A673 (cell line): ENCODE data around the gene KIAA0040. TPM values are rescaled to one million over a fixed set of nuclear protein-coding genes. Genes with fewer than 3 reads are reported as not detected.

ENCODE experiments used
- BruUV-seq: library from RNA; stranded (reverse); fragments of 400-500 nt; replicated peaks from 2 replicates; lab custom pipeline; 2021; lab: Mats Ljungman, UMichigan
- CTCF ChIA-PET: fragments of 300-600 bp; sonication (Branson Sonifier 250); formaldehyde crosslinking; loops from one replicate; lab custom pipeline; 2022; ENCODE audit warnings: antibody characterized with exemption; lab: Charles Lee
- POLR2A ChIA-PET: fragments of 300-600 bp; sonication (Branson Sonifier 250); formaldehyde crosslinking; loops from one replicate; lab custom pipeline; 2022; ENCODE audit warnings: antibody characterized with exemption; ENCODE audit not compliant: low non-redundant PET; lab: Charles Lee
- DNase-seq: peaks from one replicate; pipeline ENCODE4 v3.0.0-alpha.2; 2015; ENCODE audit warnings: low spot score
- H3K27ac ChIP-seq: fragments of 200-600 bp; sonication (generic); 2 replicates; pipeline ENCODE4 v1.5.1; 2016; ENCODE audit warnings: mixed run types, low read depth, mild to moderate bottlenecking, mixed read lengths, antibody characterized with exemption, low read length; ENCODE audit not compliant: poor library complexity, severe bottlenecking
- H3K27me3 ChIP-seq: fragments of 200-600 bp; sonication (generic); replicated peaks from 2 replicates; pipeline ENCODE4 v1.6.1; 2017; ENCODE audit warnings: mixed run types, low read depth, mild to moderate bottlenecking, mixed read lengths, antibody characterized with exemption, low read length; ENCODE audit not compliant: insufficient read depth, poor library complexity
- H3K36me3 ChIP-seq: fragments of 200-600 bp; sonication (generic); 2 replicates; pipeline ENCODE4 v1.6.1; 2016; ENCODE audit warnings: mixed run types, mild to moderate bottlenecking, mixed read lengths, antibody characterized with exemption, low read length; ENCODE audit not compliant: insufficient read depth, poor library complexity, severe bottlenecking
- H3K4me1 ChIP-seq: fragments of 200-600 bp; sonication (generic); 2 replicates; pipeline ENCODE4 v1.6.1; 2017; ENCODE audit warnings: mixed run types, mild to moderate bottlenecking, mixed read lengths, antibody characterized with exemption, low read length; ENCODE audit not compliant: insufficient read depth, poor library complexity, severe bottlenecking
- H3K4me3 ChIP-seq: fragments of 200-600 bp; sonication (generic); 2 replicates; pipeline ENCODE4 v1.5.1; 2016; ENCODE audit warnings: low read depth, mixed run types, mild to moderate bottlenecking, mixed read lengths, low read length; ENCODE audit not compliant: poor library complexity, severe bottlenecking
- H3K9me3 ChIP-seq: fragments of 200-600 bp; sonication (generic); 2 replicates; pipeline ENCODE4 v1.6.1; 2016; ENCODE audit warnings: mixed run types, low read depth, mild to moderate bottlenecking, mixed read lengths, antibody characterized with exemption, low read length; ENCODE audit not compliant: poor library complexity, severe bottlenecking
- EZH2 ChIP-seq: fragments of 200-600 bp; sonication (generic); IDR thresholded peaks from 2 replicates; pipeline ENCODE4 v1.6.1; 2017; ENCODE audit warnings: borderline replicate concordance, low read depth, mild to moderate bottlenecking, mixed read lengths, antibody characterized with exemption, low read length; ENCODE audit not compliant: poor library complexity, severe bottlenecking
- intact Hi-C: fragments of 100-400 bp; cut with micrococcal nuclease; formaldehyde crosslinking; loops from one replicate; pipeline ENCODE4 v1.10.0; 2022; ENCODE audit not compliant: unreplicated experiment
- total RNA-seq: library from RNA; stranded (reverse); gene quantifications from 2 replicates; pipeline ENCODE4 v1.2.3, GENCODE V29; 2021
- TF ChIP-seq, protein P1 (sequence below): fragments of 300-800, 200-600 bp; sonication (generic); conservative IDR thresholded peaks from 2 replicates; pipeline ENCODE4 v1.5.1; 2017; ENCODE audit warnings: low read depth, mild to moderate bottlenecking, antibody characterized with exemption, low read length, moderate library complexity, mixed read lengths

The KIAA0040 gene
- total RNA-seq, 1 experiment from 2014 or later = not detected

DNA sequence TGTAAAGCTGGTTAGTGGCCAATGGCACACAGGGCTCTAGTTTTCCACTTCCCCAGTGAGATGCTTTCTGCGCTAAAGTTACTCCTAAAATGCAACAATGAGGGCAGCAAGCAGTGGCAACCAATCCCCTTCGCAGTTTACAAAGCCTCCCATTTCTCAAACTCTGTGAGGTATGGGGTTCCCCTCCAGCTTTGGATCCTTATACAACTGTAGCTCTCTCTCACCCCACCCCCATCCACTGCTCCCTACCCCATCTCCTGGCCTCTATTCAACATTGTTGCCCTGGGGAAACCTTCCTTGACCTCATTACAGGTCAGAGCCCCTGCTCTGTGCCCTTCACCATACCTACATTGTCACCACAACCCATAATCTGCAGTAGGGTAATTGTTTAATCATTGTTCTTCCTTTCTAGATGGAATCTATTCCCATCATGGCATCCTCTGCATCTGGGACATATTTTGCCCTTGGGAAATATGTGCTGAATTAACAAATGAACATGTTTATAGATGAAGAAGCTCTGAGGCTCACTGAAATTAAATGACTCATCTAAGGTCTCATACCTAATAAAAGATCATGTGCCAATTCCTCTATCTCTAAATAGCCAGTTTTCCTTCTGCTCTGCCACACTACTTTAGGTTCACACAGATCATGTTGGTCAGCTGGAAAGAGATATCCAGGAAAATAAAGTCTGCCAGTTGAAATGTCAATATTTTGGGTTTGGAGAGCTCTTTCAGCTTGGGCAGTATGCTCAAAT is 12.6 kb downstream of the KIAA0040 start:
- CTCF ChIA-PET = interaction anchor here (1.0 kb wide), 1 partner anchor 34 kb away, joined by 3 read pairs; no protein-coding TSS in a partner anchor
- POLR2A ChIA-PET = no interaction called here
- intact Hi-C loops = no loop called here
- BruUV-seq = no TSS peak
- Histone ChIP-seq H3K36me3 (no peaks in the 10 kb centered on the region), H3K9me3 (no peaks in the 10 kb centered on the region), H3K27ac (no peak overlapping the region), H3K4me3 (no peak overlapping the region), H3K27me3 (peaks cover 5% of the 10 kb centered on the region), H3K4me1 (no peaks in the 10 kb centered on the region)
- DNase-seq = no peak
- TF ChIP-seq EZH2 = no peak
- TF ChIP-seq, protein P1, sequence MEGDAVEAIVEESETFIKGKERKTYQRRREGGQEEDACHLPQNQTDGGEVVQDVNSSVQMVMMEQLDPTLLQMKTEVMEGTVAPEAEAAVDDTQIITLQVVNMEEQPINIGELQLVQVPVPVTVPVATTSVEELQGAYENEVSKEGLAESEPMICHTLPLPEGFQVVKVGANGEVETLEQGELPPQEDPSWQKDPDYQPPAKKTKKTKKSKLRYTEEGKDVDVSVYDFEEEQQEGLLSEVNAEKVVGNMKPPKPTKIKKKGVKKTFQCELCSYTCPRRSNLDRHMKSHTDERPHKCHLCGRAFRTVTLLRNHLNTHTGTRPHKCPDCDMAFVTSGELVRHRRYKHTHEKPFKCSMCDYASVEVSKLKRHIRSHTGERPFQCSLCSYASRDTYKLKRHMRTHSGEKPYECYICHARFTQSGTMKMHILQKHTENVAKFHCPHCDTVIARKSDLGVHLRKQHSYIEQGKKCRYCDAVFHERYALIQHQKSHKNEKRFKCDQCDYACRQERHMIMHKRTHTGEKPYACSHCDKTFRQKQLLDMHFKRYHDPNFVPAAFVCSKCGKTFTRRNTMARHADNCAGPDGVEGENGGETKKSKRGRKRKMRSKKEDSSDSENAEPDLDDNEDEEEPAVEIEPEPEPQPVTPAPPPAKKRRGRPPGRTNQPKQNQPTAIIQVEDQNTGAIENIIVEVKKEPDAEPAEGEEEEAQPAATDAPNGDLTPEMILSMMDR = no peak

DNA sequence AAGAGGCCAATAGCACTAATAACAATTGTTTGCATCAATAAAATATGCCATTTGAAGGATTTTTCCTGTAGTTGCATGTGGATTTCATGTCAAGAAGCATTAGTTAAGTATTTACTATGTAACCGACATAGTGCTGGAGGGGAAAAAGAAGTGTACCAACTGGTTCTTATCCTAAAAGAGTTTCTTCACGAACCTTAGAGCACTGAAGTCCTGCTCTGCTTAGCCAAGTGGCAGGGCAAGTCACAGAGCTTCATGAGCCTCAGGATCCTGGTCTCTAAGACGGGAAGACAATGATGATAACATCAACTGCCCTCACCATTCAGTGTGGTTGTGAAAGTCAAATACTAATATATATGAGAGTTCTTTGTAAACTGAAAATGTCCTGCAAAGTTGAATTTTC is 14.1 kb downstream of the KIAA0040 start:
- intact Hi-C loops = no loop called here
- Histone ChIP-seq H3K9me3 (no peaks in the 10 kb centered on the region), H3K4me3 (no peak overlapping the region), H3K36me3 (no peaks in the 10 kb centered on the region), H3K27me3 (peaks cover 5% of the 10 kb centered on the region), H3K4me1 (no peaks in the 10 kb centered on the region), H3K27ac (no peak overlapping the region)
- ChIA-PET POLR2A (no interaction called here), CTCF (no interaction called here)
- DNase-seq = no peak
- no TSS peak for BruUV-seq
- no peak for TF ChIP-seq EZH2
- TF ChIP-seq, protein P1 = no peak

DNA sequence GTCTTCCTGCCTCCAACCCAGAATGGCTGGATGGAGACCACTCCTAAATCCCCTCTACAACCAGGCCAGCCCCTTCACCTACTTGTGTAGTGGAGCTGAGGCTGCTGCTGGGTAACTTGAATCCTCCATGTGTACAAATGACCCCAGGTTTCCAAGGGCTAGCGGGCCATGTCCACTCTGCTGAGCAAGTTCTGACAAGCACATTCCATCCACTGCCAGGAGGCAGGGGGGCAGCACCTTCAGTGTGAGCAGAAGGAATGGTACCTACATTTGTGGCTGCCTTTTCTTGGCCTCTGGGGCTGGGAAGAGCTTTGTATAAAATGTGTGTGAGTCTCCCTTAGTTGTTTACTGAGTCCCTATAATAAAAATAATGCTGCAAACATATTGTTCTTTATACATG is 14.5 kb downstream of the KIAA0040 start:
- POLR2A ChIA-PET = no interaction called here
- no peak for DNase-seq
- TF ChIP-seq EZH2 = no peak
- TF ChIP-seq, protein P1 = no peak
- no peak overlapping the region for H3K27ac ChIP-seq
- intact Hi-C loops = no loop called here
- H3K4me1 ChIP-seq = no peaks in the 10 kb centered on the region
- H3K27me3 ChIP-seq = peaks cover 5% of the 10 kb centered on the region
- no peaks in the 10 kb centered on the region for H3K36me3 ChIP-seq
- no peak overlapping the region for H3K4me3 ChIP-seq
- no peaks in the 10 kb centered on the region for H3K9me3 ChIP-seq
- no TSS peak for BruUV-seq
- CTCF ChIA-PET = no interaction called here
